Measurements from ENCODE around the gene PROM1. TPM values are rescaled to one million over a fixed set of nuclear protein-coding genes. Genes with fewer than 3 reads are reported as not detected.

Gene PROM1
- total and polyA plus RNA-seq, 2 of the 8 experiments (the other 6 are each of a cell fraction or from before 2014, with no cell fraction given), result 36.0 to 59.7 TPM

GRCh38 chr4:15963001-15963451 lies 120.8 kb downstream of the PROM1 start, which contains the start of gene FGFBP2:
TSS of gene FGFBP2 (minus strand) at chr4:15963175. CDS start at chr4:15963129, 46 bp downstream.
- peak within 1 kb of the TSS; percentile 25; the same call in 1 of the 2 replicates for H2AFZ ChIP-seq (ENCODE audit: low read length)
- no peaks in the 10 kb centered on the region for H3K79me1 ChIP-seq (ENCODE audit: low read depth, low read length)
- no peak within 1 kb of the TSS for H3K56ac ChIP-seq (replicated peaks; ENCODE audit: insufficient read length, low read depth, low read length)
- FAIRE-seq (peak; percentile 65), DNase-seq (ENCODE audit: low read depth in 1 of 2, low spot score in 2 of 2) (peak in 1 of 2 experiments; percentile 78)
- no peak within 1 kb of the TSS for H3K4ac ChIP-seq (replicated peaks; ENCODE audit: insufficient read length, low read depth, low read length)
- H4K8ac ChIP-seq (ENCODE audit: extremely low read depth, insufficient read depth, low read length), result peak within 1 kb of the TSS; percentile 75; the same call in 1 of the 2 replicates
- no peaks in the 10 kb centered on the region for H3K23me2 ChIP-seq (ENCODE audit: low read depth, low read length)
- no peak within 1 kb of the TSS for H3K14ac ChIP-seq (ENCODE audit: insufficient read length)
- ChIA-PET POLR2A (ENCODE audit: partially characterized antibody) (interaction anchor here (1.0 to 1.4 kb wide), 2 partner anchors 9 to 286 kb away, joined by 3 to 4 read pairs; no protein-coding TSS in a partner anchor), CTCF (ENCODE audit: partially characterized antibody) (interaction anchor here (0.6 to 7.6 kb wide), 31 partner anchors 9 to 449 kb away, joined by 3 to 64 read pairs (median 3); no protein-coding TSS in a partner anchor)
- H3K9me3 ChIP-seq (ENCODE audit: insufficient read depth in 2 of 2, low read depth in 1 of 2, low read length in 1 of 2), result 0 out of 4 replicates have a peak, but pooled peaks cover 0 to 3% of the 10 kb centered on the region in 2 experiments
- H4K5ac ChIP-seq (ENCODE audit: insufficient read length, low read depth, low read length), result no peak within 1 kb of the TSS
- 55% methylated on average over 9 of the region's 9 CpGs; no CpG with 5 or more reads in 1 of the 2 experiments for WGBS, 2 experiments (ENCODE audit: extremely low coverage in 1 of 2, insufficient coverage in 1 of 2, insufficient read length in 1 of 2, insufficient replicate concordance in 2 of 2, low coverage in 1 of 2, low lambda C conversion rate in 2 of 2, missing lambda C conversion rate in 1 of 2)
- H2BK15ac ChIP-seq (ENCODE audit: low read length), result no peak within 1 kb of the TSS
- no peaks in the 10 kb centered on the region for H3K27me3 ChIP-seq (replicated peaks in 1 of 4; ENCODE audit: control insufficient read depth in 3 of 4, extremely low read depth in 1 of 4, insufficient read depth in 3 of 4, low read length in 3 of 4)
- H3K23ac ChIP-seq (ENCODE audit: insufficient read length), result no peak within 1 kb of the TSS
- H2BK20ac ChIP-seq (ENCODE audit: low read length), result no peak within 1 kb of the TSS
- no peak within 1 kb of the TSS for H2AK5ac ChIP-seq (ENCODE audit: low read depth, low read length)
- H3K27ac ChIP-seq (ENCODE audit: low read depth, low read length), result no peak within 1 kb of the TSS
- no peak within 1 kb of the TSS for H3K4me3 ChIP-seq (ENCODE audit: extremely low read depth in 1 of 4, insufficient read depth in 2 of 4, low read depth in 3 of 4, low read length in 4 of 4)
- H3K9ac ChIP-seq (replicated peaks in 1 of 4; ENCODE audit: extremely low read depth in 1 of 4, low read depth in 3 of 4, low read length in 3 of 4), result no peak within 1 kb of the TSS
- H3K79me2 ChIP-seq (ENCODE audit: control insufficient read depth in 1 of 2, insufficient read depth in 2 of 2, low read length in 2 of 2), result no peaks in the 10 kb centered on the region
- peaks cover 0 to 2% (median 0%) of the 10 kb centered on the region in 4 experiments; a peak in 1 of 8 replicates for H3K36me3 ChIP-seq (ENCODE audit: control insufficient read depth in 2 of 4, insufficient read depth in 4 of 4, low read length in 3 of 4)
- no peak within 1 kb of the TSS for H2BK120ac ChIP-seq (replicated peaks; ENCODE audit: low read depth, low read length)
- H3K4me2 ChIP-seq (ENCODE audit: insufficient read depth in 1 of 2, low read depth in 2 of 2, low read length in 2 of 2), result no peak within 1 kb of the TSS
- H3K4me1 ChIP-seq (replicated peaks in 1 of 4; ENCODE audit: control insufficient read depth in 3 of 4, insufficient read depth in 4 of 4, low read length in 3 of 4), result peaks cover 0 to 2% (median under 1%) of the 10 kb centered on the region in 4 experiments; a peak in 4 of 7 replicates
- H4K20me1 ChIP-seq (replicated peaks in 1 of 2; ENCODE audit: control insufficient read depth in 1 of 2, insufficient read depth in 2 of 2, low read length in 2 of 2), result no peaks in the 10 kb centered on the region
- no peak within 1 kb of the TSS for H2BK5ac ChIP-seq (ENCODE audit: low read depth, low read length)
- no peak within 1 kb of the TSS for H4K91ac ChIP-seq (replicated peaks; ENCODE audit: insufficient read length, low read length)
- H2BK12ac ChIP-seq (ENCODE audit: low read depth, low read length), result peak within 1 kb of the TSS; percentile 51; the same call in 1 of the 2 replicates
- no peak within 1 kb of the TSS for H3K18ac ChIP-seq (ENCODE audit: extremely low read depth, low read length)
- no peak for TF ChIP-seq CREB1 (IDR thresholded peaks at IDR 0.05)
- TF ChIP-seq ATF3 (IDR thresholded peaks at IDR 0.05; ENCODE audit: insufficient read depth, low read depth, low read length), result no peak
- TF ChIP-seq TAF1 (IDR thresholded peaks at IDR 0.05; ENCODE audit: low read depth, low read length), result no peak
- TF ChIP-seq SP4 (IDR thresholded peaks at IDR 0.05; ENCODE audit: low read length), result no peak
- TF ChIP-seq EZH2 (IDR thresholded peaks at IDR 0.05; ENCODE audit: low read depth, low read length, severe bottlenecking), result no peak
- peak; percentile 74 to 89 (median 82) for TF ChIP-seq CTCF (IDR thresholded peaks at IDR 0.05; ENCODE audit: control extremely low read depth in 1 of 3, insufficient read depth in 1 of 3, low read depth in 1 of 3, low read length in 3 of 3)
- TF ChIP-seq CHD1 (IDR thresholded peaks at IDR 0.05; ENCODE audit: low read depth, low read length), result no peak
- peak; percentile 81 to 83 for TF ChIP-seq RAD21 (IDR thresholded peaks at IDR 0.05 in 1 of 2, conservative IDR thresholded peaks at IDR 0.05 in 1 of 2; ENCODE audit: low read depth in 2 of 2, low read length in 2 of 2)
- no peak for TF ChIP-seq YY1 (IDR thresholded peaks at IDR 0.05; ENCODE audit: low read depth, low read length)
- TF ChIP-seq NANOG (IDR thresholded peaks at IDR 0.05; ENCODE audit: insufficient read depth, low read depth, low read length, poor library complexity, severe bottlenecking), result no peak

Measured in H1 (cell line).